Astrocyte (in vitro differentiated cells and primary cell): Measurements from ENCODE around the gene AGBL4.

Experiments used
- EZH2 ChIP-seq: IDR thresholded peaks from 2 replicates; pipeline ENCODE4 v1.6.1; 2012; ENCODE audit warnings: mild to moderate bottlenecking, low read length, inconsistent platforms; ENCODE audit not compliant: insufficient read depth
- TF ChIP-seq, protein P1 (sequence below): IDR thresholded peaks from 2 replicates; pipeline ENCODE4 v1.5.1; 2011; ENCODE audit warnings: low read depth, mild to moderate bottlenecking, inconsistent platforms, low read length, moderate library complexity; ENCODE audit not compliant: insufficient read depth

- TF ChIP-seq, protein P1, sequence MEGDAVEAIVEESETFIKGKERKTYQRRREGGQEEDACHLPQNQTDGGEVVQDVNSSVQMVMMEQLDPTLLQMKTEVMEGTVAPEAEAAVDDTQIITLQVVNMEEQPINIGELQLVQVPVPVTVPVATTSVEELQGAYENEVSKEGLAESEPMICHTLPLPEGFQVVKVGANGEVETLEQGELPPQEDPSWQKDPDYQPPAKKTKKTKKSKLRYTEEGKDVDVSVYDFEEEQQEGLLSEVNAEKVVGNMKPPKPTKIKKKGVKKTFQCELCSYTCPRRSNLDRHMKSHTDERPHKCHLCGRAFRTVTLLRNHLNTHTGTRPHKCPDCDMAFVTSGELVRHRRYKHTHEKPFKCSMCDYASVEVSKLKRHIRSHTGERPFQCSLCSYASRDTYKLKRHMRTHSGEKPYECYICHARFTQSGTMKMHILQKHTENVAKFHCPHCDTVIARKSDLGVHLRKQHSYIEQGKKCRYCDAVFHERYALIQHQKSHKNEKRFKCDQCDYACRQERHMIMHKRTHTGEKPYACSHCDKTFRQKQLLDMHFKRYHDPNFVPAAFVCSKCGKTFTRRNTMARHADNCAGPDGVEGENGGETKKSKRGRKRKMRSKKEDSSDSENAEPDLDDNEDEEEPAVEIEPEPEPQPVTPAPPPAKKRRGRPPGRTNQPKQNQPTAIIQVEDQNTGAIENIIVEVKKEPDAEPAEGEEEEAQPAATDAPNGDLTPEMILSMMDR: no peak
- TF ChIP-seq EZH2: no peak
Observed at GRCh38 chr1:49435291-49435690, 588.5 kb downstream of the AGBL4 start.
